SJSA1 (cell line): ENCODE measurements around the gene NOTCH1. TPM values are rescaled to one million over a fixed set of nuclear protein-coding genes. Genes with fewer than 3 reads are reported as not detected.

ENCODE experiments used
- DNase-seq, 2 experiments: peaks; one replicate each; pipeline ENCODE4 v3.0.0-alpha.2; 2015 to 2020; ENCODE audit warnings: low spot score in 2 of 2, low read depth in 1 of 2
- H3K27ac ChIP-seq: fragments of 250-450 bp; sonication (Bioruptor Pico); 2 replicates; pipeline ENCODE4 v1.5.1; 2020; ENCODE audit warnings: mild to moderate bottlenecking, moderate library complexity
- H3K27me3 ChIP-seq: fragments of 250-450 bp; sonication (Bioruptor Pico); replicated peaks from 2 replicates; pipeline ENCODE4 v1.5.1; 2020; ENCODE audit warnings: mild to moderate bottlenecking, moderate library complexity
- H3K36me3 ChIP-seq: fragments of 250-450 bp; sonication (Bioruptor Pico); 2 replicates; pipeline ENCODE4 v1.5.1; 2020; ENCODE audit warnings: mild to moderate bottlenecking
- H3K4me1 ChIP-seq: fragments of 250-450 bp; sonication (Bioruptor Pico); replicated peaks from 2 replicates; pipeline ENCODE4 v1.6.1; 2021; ENCODE audit warnings: mild to moderate bottlenecking
- H3K4me3 ChIP-seq: fragments of 250-450 bp; sonication (Bioruptor Pico); 2 replicates; pipeline ENCODE4 v1.5.1; 2020; ENCODE audit warnings: mild to moderate bottlenecking
- H3K9me3 ChIP-seq: fragments of 250-450 bp; sonication (Bioruptor Pico); replicated peaks from 2 replicates; pipeline ENCODE4 v1.5.1; 2020; ENCODE audit warnings: mild to moderate bottlenecking
- total RNA-seq: library from RNA; depleted of rRNA; stranded (reverse); fragments of >200 nt; shearing (Covaris generic); gene quantifications from 2 replicates; pipeline ENCODE4 v1.2.3, GENCODE V29; 2014

Gene NOTCH1
- total RNA-seq, 1 experiment from 2014 or later = 8.0 TPM

DNA sequence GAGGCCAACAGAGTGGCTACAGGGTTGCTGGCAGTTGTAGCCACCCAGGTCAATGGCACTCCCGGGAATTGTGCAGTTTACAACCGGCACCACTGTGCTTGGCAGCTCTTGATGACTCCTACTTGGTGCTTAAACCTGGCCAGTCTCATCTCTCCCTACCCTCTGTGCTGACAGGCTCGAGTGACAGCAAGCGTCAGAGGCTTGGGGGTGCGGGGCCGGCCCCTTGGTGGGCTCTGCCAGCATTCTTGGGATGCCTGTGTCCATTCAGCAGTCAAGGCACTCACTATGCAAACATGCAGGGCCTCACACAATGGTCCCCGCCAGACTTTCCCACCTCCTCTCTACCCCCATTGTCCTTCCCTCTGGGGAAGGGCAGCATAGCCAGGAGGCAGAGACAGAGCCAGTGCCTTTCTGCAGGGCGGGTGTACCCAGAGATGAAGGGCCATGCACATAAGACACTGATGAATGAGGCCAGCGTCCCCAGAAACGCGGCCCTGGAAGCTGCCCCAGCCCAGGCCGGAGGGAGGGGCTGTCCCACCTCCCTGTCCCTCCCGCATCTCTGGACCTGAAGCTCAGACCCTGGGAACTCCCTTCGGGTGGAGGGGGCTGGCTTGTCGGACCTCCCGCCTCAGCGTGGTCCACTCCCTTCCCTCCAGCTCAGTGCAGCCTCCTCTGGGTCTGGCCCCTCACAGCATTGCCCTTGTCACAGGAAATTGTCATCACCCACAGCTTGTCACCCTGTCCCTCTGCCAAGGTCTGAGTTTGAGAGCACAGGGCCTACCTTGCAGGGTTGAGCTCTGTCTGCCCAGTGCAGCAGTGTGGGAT, 26.4 kb upstream of the NOTCH1 start:
- DNase-seq = peak; percentile 98 to 99
- H3K27ac ChIP-seq = peak overlapping the region; percentile 83

DNA sequence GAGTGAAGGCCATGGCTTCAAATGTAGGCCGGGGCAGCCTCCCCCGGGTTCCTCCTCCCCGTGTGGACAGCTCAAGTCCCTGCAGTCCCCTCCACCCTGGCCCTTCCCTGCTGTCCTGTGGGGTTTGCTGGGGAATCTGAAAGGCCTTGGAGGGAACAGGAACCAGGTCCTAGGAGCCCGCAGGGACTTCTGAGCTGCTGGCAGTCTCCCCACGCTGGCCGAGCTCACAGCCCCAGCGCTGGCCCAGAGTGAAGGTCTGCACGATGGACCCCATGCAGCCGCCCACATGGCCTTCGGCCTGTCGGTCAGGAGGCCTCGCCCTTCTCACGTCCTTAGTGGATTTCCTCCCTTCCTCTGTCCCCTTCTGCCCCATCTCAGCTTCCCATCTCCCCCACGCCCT, 25.7 kb upstream of the NOTCH1 start:
- H3K27ac ChIP-seq = peak overlapping the region; percentile 83
- no peaks in the 10 kb centered on the region for H3K27me3 ChIP-seq
- peaks cover 81% of the 10 kb centered on the region for H3K4me1 ChIP-seq
- no peaks in the 10 kb centered on the region for H3K9me3 ChIP-seq
- peak overlapping the region; percentile 55 for H3K4me3 ChIP-seq
- peaks cover 43% of the 10 kb centered on the region for H3K36me3 ChIP-seq
- DNase-seq = no peak

More for the DNA sequence above, 26.4 kb upstream of the NOTCH1 start:
- Histone ChIP-seq H3K4me1 (peaks cover 83% of the 10 kb centered on the region), H3K36me3 (peaks cover 39% of the 10 kb centered on the region), H3K4me3 (peak overlapping the region; percentile 55), H3K9me3 (no peaks in the 10 kb centered on the region), H3K27me3 (no peaks in the 10 kb centered on the region)

DNA sequence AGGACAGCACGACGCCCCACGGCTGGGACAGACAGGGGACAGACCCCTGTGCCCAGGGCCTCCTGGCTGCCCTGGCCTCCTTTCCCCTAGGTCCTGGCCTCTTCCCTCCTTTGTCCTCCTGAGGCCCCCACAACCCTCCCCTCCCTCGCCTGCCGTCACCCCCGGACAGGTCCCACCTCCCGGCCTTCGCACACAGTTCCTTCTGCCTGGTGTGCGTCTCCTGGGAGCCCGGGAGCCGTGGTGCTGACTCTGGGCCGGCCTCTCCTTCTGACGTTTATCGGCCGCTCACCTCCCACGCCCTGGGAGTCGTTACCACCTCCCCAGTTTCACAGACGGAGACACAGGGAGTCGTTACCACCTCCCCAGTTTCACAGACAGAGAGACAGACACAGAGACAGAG, 25.1 kb upstream of the NOTCH1 start:
- H3K9me3 ChIP-seq = no peaks in the 10 kb centered on the region
- no peaks in the 10 kb centered on the region for H3K27me3 ChIP-seq
- H3K4me1 ChIP-seq = peaks cover 81% of the 10 kb centered on the region
- H3K27ac ChIP-seq = peak overlapping the region; percentile 83
- peaks cover 50% of the 10 kb centered on the region for H3K36me3 ChIP-seq
- DNase-seq = no peak
- peak overlapping the region; percentile 55 for H3K4me3 ChIP-seq

DNA sequence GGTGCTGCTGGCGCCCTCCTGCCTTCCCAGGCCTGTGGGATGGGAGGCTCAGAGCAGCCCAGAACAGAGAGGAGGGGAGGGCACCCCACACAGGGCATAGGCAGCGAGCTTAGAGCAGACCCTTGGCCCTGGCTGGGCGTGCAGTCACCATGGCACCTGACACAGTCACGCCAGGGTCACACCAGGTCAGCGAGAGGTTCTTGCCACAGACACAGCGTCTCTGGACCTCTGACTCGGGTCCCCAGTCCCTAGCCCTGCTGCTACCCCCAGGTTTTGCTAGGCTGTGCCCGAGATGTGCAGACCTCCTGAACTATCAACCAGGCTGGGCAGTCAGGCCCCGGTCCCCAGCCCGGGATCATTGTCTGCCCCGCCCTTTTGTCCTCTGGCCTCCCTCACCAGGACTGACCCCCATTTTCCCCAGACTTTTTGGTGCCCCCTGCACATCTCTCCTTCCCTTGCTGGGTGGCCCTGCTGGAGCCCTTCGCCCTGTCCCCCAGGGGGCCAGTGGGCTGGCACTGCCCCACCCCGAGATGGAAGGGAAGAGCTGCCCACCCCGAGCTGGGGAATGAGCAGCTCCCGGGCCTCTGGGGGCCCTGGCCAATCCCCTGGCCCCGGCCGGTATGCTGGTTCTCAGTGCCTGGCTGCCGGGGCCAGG, 24.5 kb upstream of the NOTCH1 start:
- peak overlapping the region; percentile 83 for H3K27ac ChIP-seq
- no peaks in the 10 kb centered on the region for H3K27me3 ChIP-seq
- no peaks in the 10 kb centered on the region for H3K9me3 ChIP-seq
- peaks cover 56% of the 10 kb centered on the region for H3K36me3 ChIP-seq
- peak overlapping the region; percentile 55 for H3K4me3 ChIP-seq
- no peak for DNase-seq
- H3K4me1 ChIP-seq = peaks cover 81% of the 10 kb centered on the region

GRCh38 chr9:136569526-136570148, 23.8 kb upstream of the NOTCH1 start:
- H3K27ac ChIP-seq = 0 out of 2 replicates have a peak overlapping the region, but pooled peaks have one; percentile 83
- no peaks in the 10 kb centered on the region for H3K9me3 ChIP-seq
- peak overlapping the region; percentile 55 for H3K4me3 ChIP-seq
- DNase-seq = peak in 1 of 2 experiments; percentile 42
- H3K4me1 ChIP-seq = peaks cover 81% of the 10 kb centered on the region
- H3K27me3 ChIP-seq = no peaks in the 10 kb centered on the region
- peaks cover 62% of the 10 kb centered on the region for H3K36me3 ChIP-seq

DNA sequence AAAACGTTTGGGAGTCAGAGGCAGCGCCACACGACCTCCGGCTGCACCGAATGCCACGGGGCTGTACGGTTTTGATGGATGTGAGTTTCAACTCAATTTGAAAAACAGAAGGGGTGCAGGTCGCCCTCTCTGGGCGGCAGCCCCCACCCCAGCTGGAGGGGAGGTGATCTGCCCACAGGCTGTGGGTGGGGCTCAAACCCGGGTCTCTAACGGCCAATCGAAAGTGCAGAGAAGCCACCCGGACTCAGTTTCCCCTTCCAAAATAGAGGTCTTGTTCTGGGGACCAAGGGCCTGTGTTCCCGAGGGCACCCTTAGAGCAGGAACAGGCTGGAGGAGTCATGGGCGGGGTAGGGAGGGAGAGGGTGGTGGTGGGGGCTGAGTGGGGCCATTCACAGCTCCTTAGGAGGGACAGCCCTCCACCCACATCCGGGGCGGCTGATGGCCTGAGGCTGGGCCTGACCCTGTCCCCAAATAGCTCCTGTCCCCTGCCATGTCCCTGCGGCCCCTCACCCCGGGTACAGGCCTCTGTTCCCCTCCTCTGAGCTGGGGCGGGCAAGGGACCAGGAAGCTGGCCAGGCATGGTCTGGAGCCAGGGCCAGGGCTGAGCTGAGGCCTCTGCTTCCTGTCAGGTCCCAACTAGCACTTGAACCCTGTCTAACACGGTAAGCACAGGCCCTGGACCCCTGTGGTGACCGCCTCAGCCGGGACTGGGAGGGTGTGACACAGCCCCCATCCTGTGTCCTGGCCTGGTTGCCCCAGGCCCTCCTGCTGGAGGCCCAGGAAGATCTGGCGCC, 22.6 kb upstream of the NOTCH1 start:
- DNase-seq = peak; percentile 73 to 76
- H3K27me3 ChIP-seq = no peaks in the 10 kb centered on the region
- peak overlapping the region; percentile 71 for H3K27ac ChIP-seq
- peaks cover 74% of the 10 kb centered on the region for H3K36me3 ChIP-seq
- peak overlapping the region; percentile 55 for H3K4me3 ChIP-seq
- peaks cover 86% of the 10 kb centered on the region for H3K4me1 ChIP-seq
- no peaks in the 10 kb centered on the region for H3K9me3 ChIP-seq

DNA sequence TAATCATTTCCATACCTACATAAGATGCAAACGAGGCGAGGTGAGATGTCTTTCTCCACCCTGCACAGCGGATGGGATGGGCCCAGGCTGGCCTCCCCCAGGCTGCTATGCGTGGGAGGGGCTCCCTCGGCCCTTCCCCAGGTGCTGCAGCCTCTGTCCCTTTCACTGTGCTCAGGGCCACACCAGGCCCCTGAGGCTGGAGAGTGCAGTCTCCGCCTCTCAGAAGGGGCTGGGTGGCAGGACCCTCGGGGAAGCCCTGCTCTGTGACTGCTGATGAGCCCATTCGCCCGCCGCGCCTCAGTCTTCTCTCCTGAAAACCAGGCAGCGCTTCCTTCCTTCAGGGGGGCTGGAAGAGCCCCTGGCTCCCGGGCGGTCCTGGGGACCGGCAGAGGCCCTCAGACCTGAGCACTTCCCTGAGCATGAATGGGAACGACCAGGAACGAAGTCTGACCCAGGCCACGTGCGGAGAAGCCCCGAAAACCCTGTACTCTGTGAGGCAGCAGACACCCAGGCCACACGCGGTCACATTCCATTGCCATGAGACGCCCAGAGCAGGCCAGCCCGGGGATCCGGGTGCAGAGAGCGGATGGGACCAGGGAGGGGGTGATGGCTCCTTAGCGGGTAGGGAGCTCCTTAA, 21.9 kb upstream of the NOTCH1 start:
- Histone ChIP-seq H3K36me3 (peaks cover 79% of the 10 kb centered on the region), H3K9me3 (0 out of 2 replicates have a peak, but pooled peaks cover 5% of the 10 kb centered on the region), H3K27ac (peak overlapping the region; percentile 71), H3K4me1 (peaks cover 86% of the 10 kb centered on the region), H3K4me3 (peak overlapping the region; percentile 55), H3K27me3 (no peaks in the 10 kb centered on the region)
- DNase-seq = peak; percentile 92 to 98

DNA sequence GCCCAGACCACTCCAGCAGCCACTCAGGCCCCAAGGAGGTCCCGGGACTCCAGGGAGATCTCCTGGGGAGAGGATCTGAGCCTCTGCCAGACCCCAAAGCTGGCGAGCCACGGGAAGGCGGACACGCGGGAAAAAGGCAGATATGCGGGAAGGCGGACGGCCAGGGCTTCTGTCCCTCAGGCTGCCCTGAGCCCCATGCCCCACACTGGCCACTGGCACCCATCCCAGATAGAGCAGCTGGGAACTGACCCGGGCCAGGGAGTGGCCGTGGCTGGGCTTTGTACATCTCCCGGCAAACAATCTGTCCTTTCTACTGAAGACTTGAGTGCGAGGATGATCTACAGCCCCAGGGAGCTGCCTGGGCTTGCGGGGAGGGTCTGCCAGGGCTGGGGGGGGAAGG, 21.1 kb upstream of the NOTCH1 start:
- H3K27me3 ChIP-seq = no peaks in the 10 kb centered on the region
- no peak for DNase-seq
- peaks cover 85% of the 10 kb centered on the region for H3K4me1 ChIP-seq
- no peak overlapping the region for H3K27ac ChIP-seq
- peaks cover 5% of the 10 kb centered on the region; the same call in 1 of the 2 replicates for H3K9me3 ChIP-seq
- no peak overlapping the region for H3K4me3 ChIP-seq
- peaks cover 79% of the 10 kb centered on the region for H3K36me3 ChIP-seq

DNA sequence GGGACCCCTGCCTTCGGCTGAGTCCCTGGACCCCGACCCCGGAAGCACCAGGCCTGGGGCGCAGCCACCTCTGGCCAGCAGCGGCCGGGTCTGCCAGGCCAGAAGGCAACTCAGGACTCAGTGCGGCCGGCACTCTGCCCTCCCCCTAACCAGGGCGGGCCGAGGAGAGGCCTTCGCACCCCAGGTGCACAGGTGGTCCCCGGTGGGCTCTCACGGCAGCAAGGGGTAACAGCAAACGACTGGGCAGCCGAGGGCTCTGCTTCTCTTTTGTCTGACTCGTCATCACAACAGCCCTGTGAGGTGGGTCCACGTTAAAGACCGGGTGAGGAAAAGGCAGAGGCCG, 20.7 kb upstream of the NOTCH1 start:
- H3K4me1 ChIP-seq = peaks cover 87% of the 10 kb centered on the region
- H3K36me3 ChIP-seq = peaks cover 75% of the 10 kb centered on the region
- peaks cover 5% of the 10 kb centered on the region; the same call in 1 of the 2 replicates for H3K9me3 ChIP-seq
- DNase-seq = no peak
- no peak overlapping the region for H3K27ac ChIP-seq
- no peaks in the 10 kb centered on the region for H3K27me3 ChIP-seq
- H3K4me3 ChIP-seq = no peak overlapping the region

- no peaks in the 10 kb centered on the region for H3K27me3 ChIP-seq
- no peak overlapping the region for H3K4me3 ChIP-seq
- DNase-seq = no peak
- no peak overlapping the region for H3K27ac ChIP-seq
- peaks cover 5% of the 10 kb centered on the region for H3K9me3 ChIP-seq
- H3K36me3 ChIP-seq = peaks cover 69% of the 10 kb centered on the region
- peaks cover 86% of the 10 kb centered on the region for H3K4me1 ChIP-seq
Measured at GRCh38 chr9:136565715-136566552, 20.1 kb upstream of the NOTCH1 start.

DNA sequence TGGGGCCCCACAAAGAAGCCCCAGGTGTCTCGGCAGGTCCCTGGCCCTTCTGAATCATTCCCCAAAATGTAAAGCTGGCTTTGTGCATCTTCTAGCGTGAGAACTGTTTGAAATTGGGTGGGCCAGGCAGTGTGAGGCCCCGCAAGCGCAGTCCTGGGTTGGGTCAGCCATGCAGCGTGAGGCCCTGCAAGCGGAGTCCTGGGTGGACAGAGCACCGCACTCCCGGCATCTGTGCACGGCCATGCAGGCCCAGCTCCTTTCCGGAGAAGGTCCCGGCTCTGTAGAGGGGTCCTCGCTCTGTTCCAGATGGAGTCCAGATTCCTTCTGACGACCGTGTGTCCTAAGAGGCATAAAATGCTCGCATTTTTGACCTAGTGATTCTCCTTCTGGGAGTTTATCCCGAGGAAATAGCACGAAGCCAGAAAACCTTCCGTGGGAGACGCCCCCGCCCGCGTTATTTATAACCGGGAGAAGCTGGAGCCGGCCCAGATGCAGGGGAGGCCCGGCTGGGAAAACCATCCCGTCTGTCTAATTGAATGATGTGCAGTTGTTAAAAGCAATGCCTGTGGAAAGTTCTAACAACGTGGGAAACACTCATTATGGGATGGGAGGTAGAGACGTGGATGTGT, 19.4 kb upstream of the NOTCH1 start:
- Histone ChIP-seq H3K9me3 (peaks cover 12% of the 10 kb centered on the region), H3K4me3 (no peak overlapping the region), H3K4me1 (peaks cover 80% of the 10 kb centered on the region), H3K27ac (no peak overlapping the region), H3K27me3 (no peaks in the 10 kb centered on the region), H3K36me3 (peaks cover 62% of the 10 kb centered on the region)
- DNase-seq = no peak

GRCh38 chr9:136564379-136564988, 18.6 kb upstream of the NOTCH1 start:
- no peak overlapping the region for H3K27ac ChIP-seq
- H3K9me3 ChIP-seq = peaks cover 19% of the 10 kb centered on the region
- no peak overlapping the region for H3K4me3 ChIP-seq
- H3K27me3 ChIP-seq = no peaks in the 10 kb centered on the region
- peak in 1 of 2 experiments; percentile 28 for DNase-seq
- H3K4me1 ChIP-seq = peaks cover 76% of the 10 kb centered on the region
- peaks cover 55% of the 10 kb centered on the region for H3K36me3 ChIP-seq
